GM18873 (cell line): ENCODE data around the gene P3H4.
"Not testable (repeated sequence)": the region's sequence is repeated elsewhere in the genome, so short reads cannot be mapped to it uniquely, and the experiment has no call there.

Experiments
- ATAC-seq: cut with Tn5 transposase; IDR thresholded peaks from one replicate; pipeline ENCODE4 v1.9.1; 2021; ENCODE audit warnings: mild to moderate bottlenecking, moderate library complexity, moderate number of reproducible peaks; ENCODE audit not compliant: unreplicated experiment, low FRiP score

Gene P3H4

GRCh38 chr17:41796121-41796895 is 15.4 kb downstream of the P3H4 start:
- no peak for ATAC-seq

GRCh38 chr17:41794540-41794975 is 17.2 kb downstream of the P3H4 start:
- ATAC-seq = no peak

DNA sequence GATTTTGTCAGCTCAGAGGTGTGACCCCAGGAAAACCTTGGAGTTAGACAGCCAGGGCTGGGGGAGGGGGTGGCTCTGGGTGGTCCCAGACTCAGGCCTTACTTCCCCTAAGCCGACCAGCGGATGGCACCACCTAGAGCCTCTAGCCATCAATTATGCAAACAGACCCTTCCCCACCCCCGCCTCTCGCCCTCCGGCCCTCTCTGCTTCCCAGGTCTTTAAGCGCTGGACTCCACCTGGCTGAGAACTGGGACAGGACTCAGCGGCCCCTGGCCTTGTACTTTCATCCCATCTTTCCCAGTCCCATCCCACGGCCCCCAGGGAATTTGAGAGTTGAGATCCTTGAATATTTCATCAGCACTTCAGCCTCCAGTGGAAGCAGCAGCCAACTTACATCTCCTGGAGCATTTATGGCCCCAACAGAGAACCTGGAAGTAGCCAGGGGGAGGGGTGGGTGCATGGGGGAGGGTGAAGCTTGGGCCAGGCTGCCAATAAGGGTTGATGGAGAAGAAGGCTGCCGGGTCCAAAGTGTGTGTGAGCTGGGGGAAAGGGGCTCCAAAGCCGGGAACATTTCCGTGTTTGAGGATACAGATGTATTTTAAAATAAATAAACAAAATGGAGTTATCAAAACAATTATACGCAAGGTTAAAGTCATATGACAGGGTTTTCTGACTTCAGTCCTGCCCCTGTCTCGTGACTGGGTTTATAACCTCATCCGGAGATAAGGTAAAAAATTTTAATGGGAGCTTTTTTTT is 17.8 kb downstream of the P3H4 start:
- ATAC-seq = no peak

- no peak for ATAC-seq
Observed at GRCh38 chr17:41792845-41793783, 18.6 kb downstream of the P3H4 start.

DNA sequence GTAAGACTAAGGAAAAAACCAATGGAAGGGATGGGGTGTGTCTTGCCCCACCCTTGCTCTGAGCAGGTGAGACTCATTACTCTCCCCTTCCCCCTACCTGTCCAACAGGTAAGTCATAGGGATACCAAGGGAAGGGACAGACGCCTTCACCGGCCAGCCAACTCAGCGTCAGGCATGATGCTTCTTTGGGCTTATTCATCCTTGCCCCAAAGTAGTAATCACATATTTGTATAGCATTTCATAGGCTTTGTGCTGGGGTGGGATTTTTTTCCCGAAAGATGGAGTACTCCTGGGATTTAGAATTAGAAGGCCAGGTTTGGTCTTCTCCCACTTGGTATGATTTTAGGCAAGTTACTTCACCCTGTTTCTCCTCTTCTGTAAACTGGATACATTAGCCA is 24.7 kb downstream of the P3H4 start:
- ATAC-seq = no peak

DNA sequence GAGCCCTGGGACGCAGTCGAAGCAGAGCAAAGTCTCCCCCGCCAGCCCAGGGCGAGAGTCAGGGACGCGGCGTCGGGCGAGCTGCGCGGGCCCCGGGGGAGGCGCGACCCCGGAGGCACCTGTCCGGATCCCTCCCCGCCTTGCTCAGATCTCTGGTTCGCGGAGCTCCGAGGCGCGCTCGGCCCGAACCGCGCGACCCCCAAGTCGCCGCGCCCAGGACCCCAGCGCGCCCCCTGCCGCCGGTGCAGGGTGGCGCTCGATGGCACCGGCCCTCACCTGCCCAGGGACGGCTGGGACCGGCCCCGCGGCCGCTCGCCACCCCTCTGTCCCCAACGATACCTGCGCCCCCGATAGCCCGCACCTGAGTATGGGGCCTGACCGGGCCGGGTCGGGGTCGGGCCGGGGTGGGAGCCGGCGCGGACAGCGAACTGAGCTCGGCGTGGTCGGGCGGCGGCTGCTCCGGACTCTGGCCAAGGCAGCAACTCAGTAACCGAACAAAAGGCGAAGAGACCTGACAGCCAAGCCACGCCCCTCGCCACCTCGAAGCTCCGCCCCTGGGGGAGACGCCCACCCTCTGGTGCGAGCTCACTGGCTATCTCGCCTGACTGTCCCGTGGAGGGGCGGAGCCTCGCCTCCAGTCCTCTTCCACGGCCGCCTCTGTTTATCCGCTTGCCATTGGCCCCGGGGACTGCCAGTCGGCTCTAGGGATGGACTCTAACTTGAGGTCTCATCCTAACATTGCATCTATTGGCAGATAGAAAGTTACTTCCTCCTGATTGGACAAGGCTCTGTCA is 25.3 kb downstream of the P3H4 start, which contains the start of gene JUP:
TSS of gene JUP (minus strand) at position 485 of the 794 bp plus-strand sequence. CDS start 14,857 bp downstream, outside the sequence.
- no peak for ATAC-seq

DNA sequence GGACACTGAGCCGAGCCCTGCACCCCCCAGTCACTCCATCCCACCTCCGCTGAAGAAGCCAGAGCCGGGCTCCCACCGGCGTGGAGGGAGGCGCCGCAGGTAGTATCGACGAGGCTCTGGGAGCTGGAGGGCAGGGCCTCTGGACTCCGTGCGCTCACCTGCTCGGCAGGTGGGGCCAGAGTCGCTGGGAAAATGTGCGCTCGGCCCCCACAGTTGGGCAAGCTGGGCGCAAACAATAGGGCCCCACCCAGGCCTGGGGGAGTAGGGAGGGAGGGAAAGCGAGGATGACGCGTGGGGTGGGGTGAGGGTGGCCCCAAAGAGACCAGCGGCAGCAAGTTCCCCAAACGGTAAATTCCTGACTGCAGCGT is 25.9 kb downstream of the P3H4 start:
- no peak for ATAC-seq

DNA sequence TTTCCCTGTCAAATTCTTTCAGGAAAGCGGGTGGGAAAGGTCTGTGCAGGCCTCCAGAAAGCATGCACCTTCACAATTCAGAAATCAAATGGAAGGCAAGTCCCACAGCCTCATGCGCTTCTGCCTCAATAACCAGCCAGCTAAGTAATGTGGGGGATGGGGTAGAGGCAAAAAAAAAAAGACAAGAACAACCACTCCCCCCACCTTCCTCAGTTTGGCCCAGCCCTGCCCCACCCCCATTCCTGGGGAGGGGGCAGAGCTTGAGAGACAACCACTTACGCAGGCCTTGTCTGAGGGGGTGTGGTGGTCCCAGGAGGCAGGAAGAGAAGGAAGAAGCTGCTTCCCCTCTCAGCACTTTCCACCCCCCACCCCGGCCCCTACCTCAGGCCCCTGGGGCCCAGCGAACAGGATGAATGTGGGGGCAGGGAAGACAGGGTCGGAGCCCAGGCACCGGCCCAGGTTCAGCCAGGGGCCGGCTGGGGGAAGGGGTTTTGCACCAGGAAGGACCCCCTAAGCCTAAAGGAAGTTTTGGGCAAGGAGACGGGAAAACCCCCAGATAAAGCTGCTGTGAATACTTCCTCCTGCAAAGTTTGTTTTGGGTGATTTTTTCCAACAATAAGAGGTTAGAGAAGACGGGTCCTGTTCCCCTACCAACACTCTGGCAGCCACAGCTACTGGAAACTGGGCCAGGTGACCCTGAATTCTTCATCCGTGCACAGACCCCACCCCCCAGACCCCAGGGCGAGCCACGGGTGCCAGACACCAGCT is 26.5 kb downstream of the P3H4 start:
- ATAC-seq = no peak

- ATAC-seq = no peak
Observed at GRCh38 chr17:41784207-41784744, 27.5 kb downstream of the P3H4 start.

DNA sequence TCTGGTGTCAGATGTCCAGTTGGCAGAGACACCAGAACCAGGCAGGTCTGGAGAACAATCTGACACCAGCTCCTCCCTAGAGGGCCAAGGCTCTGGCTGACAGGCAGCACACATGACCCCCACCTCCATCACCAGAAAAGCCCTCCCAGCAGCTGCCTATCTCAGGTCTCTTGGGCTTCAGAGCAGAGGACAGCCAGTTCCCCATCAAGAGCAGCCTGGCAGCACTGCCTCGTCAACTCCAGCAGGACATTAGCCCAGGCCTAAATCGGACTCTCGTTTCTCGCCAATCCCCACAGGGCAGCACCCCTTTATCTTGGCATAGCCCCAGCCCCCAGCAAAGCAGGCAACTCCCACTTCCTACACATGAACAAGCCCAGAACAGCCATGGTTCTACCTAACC is 29.6 kb downstream of the P3H4 start:
- no peak for ATAC-seq

DNA sequence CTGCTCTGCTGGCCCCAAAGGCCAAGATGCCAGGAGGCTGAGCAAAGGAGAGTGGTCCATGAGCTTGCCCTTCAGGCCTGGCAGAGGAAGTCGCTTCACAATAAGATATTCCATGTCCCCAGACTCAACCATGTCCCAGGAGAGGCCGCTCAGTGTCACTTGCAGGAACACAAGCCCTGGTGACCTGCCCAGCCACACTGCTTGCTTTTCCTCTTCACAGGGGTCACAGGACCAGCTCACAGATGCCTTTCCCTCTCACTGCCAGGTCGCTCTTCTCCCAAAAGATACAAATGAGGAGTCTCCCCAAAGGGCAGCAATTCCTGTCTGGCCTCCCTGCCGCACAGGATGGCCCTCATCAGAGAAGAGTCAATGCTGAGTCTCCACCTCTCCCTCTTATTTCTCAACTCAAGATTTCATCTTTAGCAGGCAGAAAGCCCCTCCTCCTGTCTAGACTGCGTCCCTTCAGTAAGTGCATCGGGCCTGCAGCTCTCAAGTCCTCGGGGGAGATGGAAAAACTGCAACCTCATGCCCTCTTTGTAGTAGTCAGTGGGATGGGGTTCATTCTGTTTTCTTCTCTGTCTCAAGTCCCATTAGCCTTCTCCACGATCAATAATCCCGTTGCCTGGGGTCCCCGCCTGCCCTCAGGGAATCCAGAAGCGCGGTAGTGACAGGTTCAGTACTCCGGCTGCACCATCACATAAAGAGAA is 30.2 kb downstream of the P3H4 start:
- no peak for ATAC-seq

DNA sequence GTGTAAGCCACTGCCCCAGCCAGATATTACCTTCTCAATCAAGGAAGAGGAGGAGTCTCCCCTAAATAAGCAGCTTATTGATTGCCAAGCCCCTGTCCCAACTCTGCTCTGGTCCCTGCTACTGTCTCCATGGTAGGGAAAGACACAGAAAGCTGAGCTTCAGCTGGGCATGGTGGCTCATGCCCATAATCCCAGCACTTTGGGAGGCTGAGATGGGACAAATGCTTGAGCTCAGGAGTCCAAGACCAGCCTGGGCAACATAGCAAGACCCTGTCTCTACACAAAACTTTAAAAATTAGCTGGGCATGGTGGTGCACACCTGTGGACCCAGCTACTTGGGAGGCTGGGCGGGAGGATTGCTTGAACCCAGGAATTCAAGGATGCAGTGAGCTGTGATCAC is 31.8 kb downstream of the P3H4 start:
- ATAC-seq = no peak

GRCh38 chr17:41777574-41778188 is 34.1 kb downstream of the P3H4 start:
- ATAC-seq = no peak

DNA sequence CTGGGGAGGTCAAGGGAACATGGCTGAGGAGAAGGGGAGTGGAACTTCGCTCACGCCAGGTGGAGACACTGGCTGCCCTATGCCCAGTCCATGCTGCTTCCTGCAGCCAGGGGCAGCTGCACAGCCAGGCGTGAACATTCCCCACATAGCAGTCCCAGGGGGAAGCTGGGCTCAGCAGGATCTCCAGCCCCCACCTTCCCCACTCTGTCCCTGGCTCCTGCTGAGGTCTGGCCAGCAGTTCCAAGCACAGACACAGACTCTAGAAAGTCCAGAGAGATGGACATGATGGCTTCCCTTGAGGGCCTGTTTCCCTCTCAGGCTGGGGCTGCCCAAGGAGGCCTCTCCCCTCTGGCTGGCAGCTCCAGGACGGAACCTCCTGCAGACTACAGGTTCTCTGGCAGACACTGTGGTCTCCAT is 34.6 kb downstream of the P3H4 start:
- ATAC-seq = no peak

DNA sequence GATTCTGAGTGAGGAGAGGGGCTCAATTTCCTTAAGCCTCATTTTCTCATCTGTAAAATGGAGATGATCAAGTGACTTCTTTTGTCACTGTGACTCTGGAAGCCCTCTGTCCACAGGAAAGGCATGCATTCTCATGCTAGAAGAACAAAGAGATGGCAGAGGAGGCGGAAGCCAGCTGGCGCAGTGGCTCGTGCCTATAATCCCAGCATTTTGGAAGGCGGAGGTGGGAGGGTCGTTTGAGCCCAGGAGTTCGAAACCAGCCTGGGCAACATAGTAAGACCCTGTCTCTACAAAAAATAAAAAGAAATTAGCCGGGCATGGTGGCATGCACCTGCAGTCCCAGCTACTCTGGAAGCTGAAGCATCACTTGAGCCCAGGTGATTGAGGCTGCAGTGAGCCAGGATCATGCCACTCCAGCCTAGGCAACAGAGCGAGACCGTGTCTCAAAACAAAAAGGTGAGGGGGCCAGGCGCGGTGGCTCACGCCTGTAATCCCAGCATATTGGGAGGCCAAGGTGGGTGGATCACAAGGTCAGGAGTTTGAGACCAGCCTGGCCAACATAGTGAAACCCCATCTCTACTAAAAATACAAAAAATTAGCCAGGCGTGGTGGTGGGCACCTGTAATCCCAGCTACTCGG is 35.4 kb downstream of the P3H4 start:
- ATAC-seq = not testable (repeated sequence)

DNA sequence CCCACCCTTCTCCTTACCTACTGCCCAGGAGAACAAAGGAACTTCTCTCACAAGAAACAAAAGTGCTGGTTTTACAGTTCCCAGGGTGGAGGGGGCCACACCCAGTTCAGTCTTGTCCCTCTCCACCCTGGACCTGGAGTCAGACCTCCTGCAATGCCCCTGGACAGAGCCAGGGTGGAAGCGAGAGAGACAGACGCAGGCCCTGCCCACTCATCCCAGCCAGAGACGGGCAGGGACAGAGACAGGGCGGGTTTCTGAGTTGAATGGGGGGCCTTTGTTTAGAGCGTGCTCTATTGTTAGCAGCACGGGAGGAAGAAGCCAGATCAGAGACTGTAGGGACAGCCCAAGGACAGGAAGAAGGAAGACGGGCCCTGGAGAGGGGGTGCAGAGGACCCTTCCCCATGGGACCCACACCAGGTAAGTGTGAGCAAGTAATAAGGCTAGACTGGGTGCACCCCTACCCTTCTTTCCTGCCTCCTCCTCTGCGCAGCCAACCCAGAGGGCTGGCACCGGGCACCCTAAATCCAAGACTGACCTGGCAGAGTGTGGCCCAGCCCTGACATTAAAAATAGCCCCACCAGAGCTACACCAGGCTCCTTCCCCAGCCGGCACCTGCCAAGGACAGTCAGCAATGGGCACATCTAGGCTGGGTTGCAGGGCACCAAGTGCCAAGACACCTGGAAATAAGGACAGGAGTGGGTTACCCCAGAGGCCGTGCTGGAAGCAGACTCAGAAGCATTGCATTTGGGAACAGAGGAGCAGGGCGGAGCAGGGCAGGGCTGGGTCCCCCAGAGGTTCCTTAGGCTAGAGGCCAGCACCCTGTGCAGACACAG is 36.1 kb downstream of the P3H4 start:
- no peak for ATAC-seq
